Epithelial cell of esophagus (primary cell): Measurements from ENCODE around the gene TMEM178B.

Experiments used
- DNase-seq: peaks from one replicate; pipeline ENCODE4 v3.0.0; 2010; ENCODE audit warnings: low read depth
- H3K4me3 ChIP-seq: 2 replicates; pipeline ENCODE4 v1.5.1; 2011; ENCODE audit warnings: mild to moderate bottlenecking, low read length, control low read depth
- CTCF ChIP-seq: IDR thresholded peaks from 2 replicates; pipeline ENCODE4 v1.5.1; 2011; ENCODE audit warnings: low read depth, mild to moderate bottlenecking, low read length, control low read depth, inconsistent platforms; ENCODE audit not compliant: insufficient read depth; ENCODE audit errors: missing control alignments

TMEM178B gene

GRCh38 chr7:141207661-141208060, 133.8 kb downstream of the TMEM178B start:
- DNase-seq, result no peak
- H3K4me3 ChIP-seq, result no peak overlapping the region
- no peak for TF ChIP-seq CTCF

DNA sequence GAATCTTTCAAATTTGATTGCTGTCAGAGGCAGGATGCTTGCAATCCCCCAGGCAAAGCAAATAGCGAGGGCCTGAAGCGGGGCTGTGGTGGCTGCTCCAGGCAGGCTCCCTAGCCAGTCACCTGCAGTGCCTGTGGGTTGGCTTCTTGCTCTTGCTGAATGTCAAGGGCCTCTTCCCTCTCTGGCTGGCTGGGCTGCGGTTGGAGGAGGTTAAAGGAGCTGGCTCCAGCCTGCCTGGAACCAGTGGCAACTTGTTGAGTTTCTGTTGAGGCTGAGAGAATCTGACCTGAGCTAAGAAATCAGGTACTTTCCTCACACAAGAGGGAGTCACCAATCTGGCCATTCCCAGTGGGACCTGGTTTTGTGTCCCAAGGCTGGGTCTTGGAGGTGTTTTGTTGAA, 134.7 kb downstream of the TMEM178B start:
- no peak overlapping the region for H3K4me3 ChIP-seq
- TF ChIP-seq CTCF, result no peak
- peak; percentile 2 for DNase-seq

GRCh38 chr7:141209454-141209853, 135.6 kb downstream of the TMEM178B start:
- no peak for DNase-seq
- H3K4me3 ChIP-seq, result no peak overlapping the region
- no peak for TF ChIP-seq CTCF

GRCh38 chr7:141210862-141211261, 137.0 kb downstream of the TMEM178B start:
- no peak overlapping the region for H3K4me3 ChIP-seq
- TF ChIP-seq CTCF, result no peak
- DNase-seq, result no peak

DNA sequence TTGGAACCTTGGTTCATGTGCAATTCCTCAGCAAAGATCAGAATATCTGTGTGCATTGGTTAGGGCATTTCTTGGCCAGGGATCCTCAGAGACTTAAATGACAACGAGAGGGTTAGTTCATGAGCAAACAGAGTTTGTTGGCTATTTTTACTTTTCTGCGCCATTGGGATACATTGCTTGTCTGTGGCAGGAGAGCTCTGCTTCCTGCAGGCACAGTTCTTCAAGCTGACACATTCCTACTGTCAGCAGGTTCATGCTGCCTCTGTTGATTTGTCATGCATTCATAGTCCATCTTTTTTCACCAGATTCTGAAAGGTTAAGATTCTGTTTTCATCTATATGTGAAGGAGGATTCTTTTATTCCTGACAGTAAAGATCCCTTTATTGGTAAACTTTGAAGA, 139.4 kb downstream of the TMEM178B start:
- TF ChIP-seq CTCF, result no peak
- no peak overlapping the region for H3K4me3 ChIP-seq

GRCh38 chr7:141217938-141218337, 144.1 kb downstream of the TMEM178B start:
- H3K4me3 ChIP-seq, result no peak overlapping the region
- TF ChIP-seq CTCF, result no peak
- DNase-seq, result no peak

More for the DNA sequence above, 139.4 kb downstream of the TMEM178B start:
- no peak for DNase-seq

DNA sequence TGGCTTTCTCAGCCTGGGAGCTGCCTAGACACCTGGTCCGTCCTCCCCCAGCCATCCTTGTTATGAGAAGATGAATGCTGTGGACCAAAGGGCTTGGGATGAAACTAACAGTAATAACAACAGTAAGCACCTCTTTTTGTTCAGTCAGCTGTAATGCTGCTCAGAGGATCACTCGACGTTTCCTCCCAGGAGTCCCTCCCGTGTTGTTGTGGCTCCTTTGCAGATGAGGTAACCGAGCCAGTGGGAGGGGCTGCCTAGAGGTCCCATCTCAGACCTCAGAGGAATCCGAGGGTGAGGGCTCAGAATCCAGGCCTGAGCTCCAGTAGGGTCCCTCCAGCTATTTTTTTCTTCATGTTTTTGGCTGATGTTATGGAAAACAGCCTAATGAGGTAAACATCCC, 145.1 kb downstream of the TMEM178B start:
- no peak for DNase-seq
- TF ChIP-seq CTCF, result no peak
- no peak overlapping the region for H3K4me3 ChIP-seq
